IPS DF 4.7 (cell line): ENCODE measurements around the gene TSSK1B.
"Not testable (repeated sequence)": the region's sequence is repeated elsewhere in the genome, so short reads cannot be mapped to it uniquely, and the experiment has no call there.

Source experiments
- DNase-seq: peaks from one replicate; pipeline ENCODE4 v3.0.0-alpha.2; 2013; ENCODE audit warnings: low spot score; ENCODE audit errors: extremely low read depth

Gene TSSK1B

GRCh38 chr5:113404269-113404668 is 30.5 kb downstream of the TSSK1B start:
- DNase-seq: no peak

GRCh38 chr5:113397986-113398385 is 36.8 kb downstream of the TSSK1B start:
- DNase-seq: not testable (repeated sequence)

- no peak for DNase-seq
Observed at GRCh38 chr5:113397046-113397445, 37.7 kb downstream of the TSSK1B start.

GRCh38 chr5:113394658-113395057 is 40.1 kb downstream of the TSSK1B start:
- no peak for DNase-seq

GRCh38 chr5:113390224-113390623 is 44.6 kb downstream of the TSSK1B start:
- no peak for DNase-seq

GRCh38 chr5:113389116-113389515 is 45.7 kb downstream of the TSSK1B start:
- no peak for DNase-seq

- DNase-seq: no peak
Observed at GRCh38 chr5:113387844-113388243, 46.9 kb downstream of the TSSK1B start.

DNA sequence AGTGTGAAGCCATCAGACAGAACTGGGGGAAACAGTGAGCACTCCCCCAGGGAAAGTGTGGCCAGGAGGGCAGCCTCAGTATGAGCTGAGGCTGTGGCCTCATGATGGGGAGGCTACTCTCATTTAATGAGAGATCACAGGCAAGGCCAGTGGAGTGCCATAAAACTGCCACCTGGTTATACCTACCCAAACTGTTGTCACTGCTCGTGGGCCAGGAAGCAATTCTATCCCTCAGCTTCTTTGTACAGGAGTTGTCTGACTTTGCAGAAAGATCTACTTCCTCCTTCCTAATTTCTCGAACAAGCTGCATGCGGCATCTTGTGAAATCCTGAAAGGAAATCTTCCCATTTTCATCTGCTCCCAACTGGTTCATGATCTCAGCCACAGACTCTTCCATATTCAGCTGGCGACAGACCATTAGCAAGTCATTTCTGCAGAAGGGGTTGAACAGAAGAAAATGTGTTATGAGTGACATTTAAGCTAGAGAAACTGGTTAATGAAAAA is 50.0 kb downstream of the TSSK1B start:
- DNase-seq: no peak

GRCh38 chr5:113382731-113383130 is 52.1 kb downstream of the TSSK1B start:
- no peak for DNase-seq
